NCI-H446 (cell line): ENCODE measurements around the gene MINPP1.
"Not testable (repeated sequence)": the region's sequence is repeated elsewhere in the genome, so short reads cannot be mapped to it uniquely, and the experiment has no call there.

Source experiments
- DNase-seq, 2 experiments: peaks; one replicate each; lab custom pipeline; 2025; lab: John Stamatoyannopoulos, UW

The MINPP1 gene

GRCh38 chr10:87504640-87505365 lies at the start of gene MINPP1:
Gene MINPP1, plus strand, starts transcription at chr10:87504893. Its CDS starts 23 bp downstream, at chr10:87504916.
- peak in 1 of 2 experiments; percentile 57 for DNase-seq

- DNase-seq = not testable (repeated sequence)
These were observed 48.0 kb upstream of the MINPP1 start for GRCh38 chr10:87456586-87457220.

GRCh38 chr10:87461751-87462150 lies 42.9 kb upstream of the MINPP1 start:
- not testable (repeated sequence) for DNase-seq

GRCh38 chr10:87466849-87467248 lies 37.8 kb upstream of the MINPP1 start:
- DNase-seq = not testable (repeated sequence)

GRCh38 chr10:87488733-87489132 lies 16.0 kb upstream of the MINPP1 start:
- DNase-seq = not testable (repeated sequence)

- not testable (repeated sequence) for DNase-seq
These were observed 14.4 kb upstream of the MINPP1 start for GRCh38 chr10:87490285-87490684.

GRCh38 chr10:87492450-87492849 lies 12.2 kb upstream of the MINPP1 start:
- DNase-seq = not testable (repeated sequence)

GRCh38 chr10:87495446-87495845 lies 9.2 kb upstream of the MINPP1 start:
- DNase-seq = not testable (repeated sequence)

- DNase-seq = not testable (repeated sequence)
These were observed 7.3 kb upstream of the MINPP1 start for GRCh38 chr10:87497386-87497785.

GRCh38 chr10:87498106-87498789 lies 6.4 kb upstream of the MINPP1 start:
- DNase-seq = not testable (repeated sequence)

- no peak for DNase-seq
These were observed 4.0 kb upstream of the MINPP1 start for GRCh38 chr10:87500646-87501048.

GRCh38 chr10:87503401-87503800 lies 1.3 kb upstream of the MINPP1 start:
- no peak for DNase-seq

GRCh38 chr10:87503886-87504285 lies 807 bp upstream of the MINPP1 start:
- DNase-seq = no peak

- no peak for DNase-seq
These were observed 420 bp upstream of the MINPP1 start for GRCh38 chr10:87504307-87504639.

GRCh38 chr10:87505366-87506111 lies 846 bp downstream of the MINPP1 start:
- peak in 1 of 2 experiments; percentile 5 for DNase-seq

GRCh38 chr10:87506956-87507355 lies 2.3 kb downstream of the MINPP1 start:
- DNase-seq = no peak

GRCh38 chr10:87507879-87508483 lies 3.3 kb downstream of the MINPP1 start:
- no peak for DNase-seq

- no peak for DNase-seq
These were observed 4.1 kb downstream of the MINPP1 start for GRCh38 chr10:87508837-87509236.

- no peak for DNase-seq
These were observed 5.3 kb downstream of the MINPP1 start for GRCh38 chr10:87510025-87510424.

- DNase-seq = no peak
These were observed 6.8 kb downstream of the MINPP1 start for GRCh38 chr10:87511526-87511925.

- no peak for DNase-seq
These were observed 14.2 kb downstream of the MINPP1 start for GRCh38 chr10:87518937-87519336.

- no peak for DNase-seq
These were observed 14.9 kb downstream of the MINPP1 start for GRCh38 chr10:87519582-87519981.
